GM18868 (cell line): ENCODE data around the gene ECSIT.

Source experiments
- ATAC-seq: cut with Tn5 transposase; IDR thresholded peaks from one replicate; pipeline ENCODE4 v1.9.1; 2021; ENCODE audit warnings: mild to moderate bottlenecking, moderate library complexity; ENCODE audit not compliant: unreplicated experiment

The ECSIT gene

DNA sequence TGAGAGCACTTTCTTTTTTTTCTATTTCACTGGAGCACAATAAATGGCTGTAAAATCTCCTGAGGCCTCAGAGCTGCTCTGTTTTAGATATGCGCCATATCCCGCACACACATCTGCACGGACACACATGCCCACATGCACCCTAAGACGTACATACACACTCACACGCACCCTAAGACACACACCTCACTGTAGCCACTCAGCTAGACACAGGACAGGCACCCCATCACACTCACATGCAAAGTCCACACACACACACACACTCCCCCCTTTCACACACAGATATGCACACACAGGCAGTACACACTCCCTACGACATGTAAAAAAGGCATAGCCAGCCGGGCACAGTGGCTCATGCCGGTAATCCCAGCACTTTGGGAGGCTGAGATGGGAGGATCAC, 21.3 kb upstream of the ECSIT start:
- no peak for ATAC-seq

DNA sequence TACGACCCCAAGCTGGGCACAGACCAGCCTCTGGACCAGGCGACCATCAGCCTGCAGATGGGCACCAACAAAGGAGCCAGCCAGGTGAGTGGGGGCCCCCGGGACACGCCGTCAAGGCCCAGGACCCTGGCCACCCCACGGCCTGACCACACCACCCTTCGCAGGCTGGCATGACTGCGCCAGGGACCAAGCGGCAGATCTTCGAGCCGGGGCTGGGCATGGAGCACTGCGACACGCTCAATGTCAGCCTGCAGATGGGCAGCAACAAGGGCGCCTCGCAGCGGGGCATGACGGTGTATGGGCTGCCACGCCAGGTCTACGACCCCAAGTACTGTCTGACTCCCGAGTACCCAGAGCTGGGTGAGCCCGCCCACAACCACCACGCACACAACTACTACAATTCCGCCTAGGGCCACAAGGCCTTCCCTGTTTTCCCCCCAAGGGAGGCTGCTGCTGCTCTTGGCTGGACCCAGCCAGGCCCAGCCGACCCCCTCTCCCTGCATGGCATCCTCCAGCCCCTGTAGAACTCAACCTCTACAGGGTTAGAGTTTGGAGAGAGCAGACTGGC, 20.5 kb upstream of the ECSIT start:
- ATAC-seq: no peak

DNA sequence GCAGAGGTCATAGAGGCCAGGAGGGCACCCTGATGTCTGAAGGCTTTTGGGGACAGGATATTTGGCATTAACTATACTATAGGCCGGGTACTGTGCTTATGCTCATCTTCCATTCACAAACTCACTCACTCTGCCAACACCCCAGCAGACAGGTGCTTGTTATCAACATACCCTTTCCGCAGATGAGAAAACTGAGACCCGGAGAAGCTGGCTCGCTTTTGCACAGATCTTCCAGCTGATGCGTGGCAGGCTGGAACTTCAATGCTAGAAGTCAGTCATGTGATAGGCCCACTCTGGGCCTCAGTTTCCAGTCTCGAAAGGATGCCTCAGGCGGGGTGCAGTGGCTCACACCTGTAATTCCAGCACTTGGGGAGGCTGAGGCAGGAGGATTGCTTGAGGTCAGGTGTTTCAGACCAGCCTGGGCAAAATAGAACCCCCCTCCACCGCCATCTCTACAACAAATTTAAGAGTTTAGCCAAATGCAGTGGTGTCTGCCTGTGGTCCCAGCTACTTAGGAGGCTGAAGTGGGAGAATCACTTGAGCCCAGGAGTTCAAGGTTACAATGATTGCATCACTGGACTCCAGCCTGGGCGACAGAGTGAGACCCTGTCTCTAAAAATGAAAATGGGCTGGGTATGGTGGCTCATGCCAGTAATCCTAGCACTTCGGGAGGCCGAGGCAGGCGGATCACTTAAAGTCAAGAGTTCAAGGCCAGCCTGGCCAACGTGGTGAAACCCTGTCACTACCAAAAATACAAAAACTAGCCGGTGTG, 19.2 kb upstream of the ECSIT start:
- ATAC-seq: no peak

DNA sequence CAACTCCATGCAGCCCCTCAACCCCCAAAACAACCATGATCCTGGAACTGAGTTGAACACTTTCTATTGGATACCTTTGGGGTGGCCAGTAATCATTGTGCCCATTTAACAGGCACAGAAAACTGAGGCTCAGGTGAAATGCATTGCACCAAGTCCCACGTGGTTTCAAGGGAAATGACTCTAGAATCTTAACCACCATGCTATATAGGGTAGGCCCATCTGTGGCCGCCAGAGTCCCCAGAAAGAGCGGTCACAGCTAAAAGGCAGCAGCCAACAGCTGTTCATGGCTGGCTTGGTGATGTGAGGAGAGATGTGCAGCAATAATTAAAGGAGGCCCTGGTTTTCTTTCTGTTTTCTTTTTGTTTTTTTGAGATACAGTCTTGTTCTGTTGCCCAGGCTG, 12.3 kb upstream of the ECSIT start:
- no peak for ATAC-seq

DNA sequence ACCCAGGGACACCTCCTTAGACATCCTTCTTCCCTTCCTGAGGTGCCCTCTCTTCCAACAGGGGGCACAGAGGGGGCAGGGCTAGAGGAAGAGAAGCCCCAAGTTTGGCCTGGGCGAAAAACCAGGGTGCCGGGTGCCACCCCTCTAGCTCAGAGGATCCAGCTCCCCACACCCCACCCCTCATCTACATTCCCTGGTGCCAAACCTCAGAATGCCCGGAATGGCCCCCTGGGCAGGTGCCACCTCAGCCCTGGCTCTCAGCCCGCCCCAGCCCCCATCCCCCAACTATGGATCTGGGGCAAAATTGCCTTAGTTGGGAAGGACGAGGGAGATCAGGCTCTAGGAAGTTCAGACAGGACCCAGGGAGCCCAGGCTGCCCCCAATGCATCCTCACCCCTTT, 11.7 kb upstream of the ECSIT start:
- ATAC-seq: no peak

DNA sequence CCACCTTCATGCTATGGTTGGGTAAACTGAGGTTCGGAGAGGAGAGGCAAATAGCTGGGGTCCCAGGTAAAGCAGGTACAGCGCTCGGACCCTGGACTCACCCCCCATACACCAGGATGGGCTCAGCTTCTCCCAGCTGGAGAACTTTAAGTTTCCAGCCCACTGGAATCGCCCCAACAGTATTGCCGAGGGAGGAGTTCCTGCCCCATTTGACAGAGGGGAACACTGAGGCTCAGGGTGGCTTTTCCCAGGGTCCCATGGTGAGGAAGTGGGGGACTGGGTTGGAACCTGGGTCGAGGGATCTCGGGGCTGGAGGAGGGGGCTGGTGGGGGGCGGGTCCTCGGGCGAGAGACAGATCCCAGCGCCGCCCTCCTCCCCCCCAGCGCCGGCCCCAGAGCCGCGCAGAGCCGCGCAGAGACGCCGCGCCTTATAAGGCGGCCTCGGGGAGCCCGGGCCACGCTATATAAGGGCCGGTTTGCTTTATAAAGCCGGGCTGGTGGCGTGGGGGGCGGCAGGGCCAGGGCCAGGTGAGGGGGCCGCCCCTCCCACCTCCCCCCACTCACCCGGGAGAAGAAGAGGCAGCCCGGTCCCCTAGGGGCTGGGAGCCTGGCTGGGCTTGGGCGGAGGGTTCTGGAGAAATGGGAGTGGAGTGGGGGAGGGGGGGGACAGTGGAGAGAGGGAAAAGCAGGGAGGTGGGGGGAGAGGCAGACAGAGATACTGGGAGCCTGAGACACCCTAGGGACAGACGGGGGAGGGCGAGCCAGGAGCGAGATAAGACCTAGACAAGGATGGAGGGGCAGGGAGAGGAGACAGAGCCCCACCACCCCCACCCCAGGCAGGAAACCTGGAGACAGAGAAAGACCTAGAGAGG, 10.8 kb upstream of the ECSIT start:
- ATAC-seq: no peak

DNA sequence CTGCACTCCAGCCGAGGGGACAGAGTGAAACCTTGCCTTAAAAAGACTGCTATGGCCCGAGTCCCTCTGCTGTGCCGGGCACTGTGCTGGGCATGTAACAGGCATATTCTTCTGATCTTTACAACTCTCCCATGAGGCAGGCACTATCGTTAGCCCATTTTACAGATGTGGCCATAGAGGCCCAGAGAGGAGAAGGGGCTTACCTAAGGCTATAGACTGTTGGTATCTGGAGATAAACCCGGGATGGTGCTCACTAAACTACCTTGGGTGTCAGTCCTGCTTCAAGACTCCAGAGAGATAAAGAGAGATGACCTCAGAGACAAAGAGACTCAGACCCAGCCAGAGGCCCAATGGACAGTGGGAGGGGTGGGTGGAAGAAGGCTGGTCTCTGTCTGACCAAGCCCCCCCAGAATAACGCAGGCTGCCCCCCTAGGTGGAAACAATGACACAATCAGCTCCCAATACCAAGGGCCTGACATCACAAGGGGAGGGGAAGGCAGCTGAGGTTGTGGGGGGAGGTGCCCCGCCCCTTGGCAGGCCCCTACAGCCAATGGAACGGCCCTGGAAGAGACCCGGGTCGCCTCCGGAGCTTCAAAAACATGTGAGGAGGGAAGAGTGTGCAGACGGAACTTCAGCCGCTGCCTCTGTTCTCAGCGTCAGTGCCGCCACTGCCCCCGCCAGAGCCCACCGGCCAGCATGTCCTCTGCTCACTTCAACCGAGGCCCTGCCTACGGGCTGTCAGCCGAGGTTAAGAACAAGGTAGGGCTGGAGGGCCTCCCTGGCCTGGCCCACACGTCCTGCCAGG, 9.5 kb upstream of the ECSIT start, which contains the start of gene CNN1:
Gene CNN1, plus strand, starts transcription at position 620 of the 805 bp plus-strand sequence. Its CDS starts 77 bp downstream, at position 697.
- no peak for ATAC-seq

DNA sequence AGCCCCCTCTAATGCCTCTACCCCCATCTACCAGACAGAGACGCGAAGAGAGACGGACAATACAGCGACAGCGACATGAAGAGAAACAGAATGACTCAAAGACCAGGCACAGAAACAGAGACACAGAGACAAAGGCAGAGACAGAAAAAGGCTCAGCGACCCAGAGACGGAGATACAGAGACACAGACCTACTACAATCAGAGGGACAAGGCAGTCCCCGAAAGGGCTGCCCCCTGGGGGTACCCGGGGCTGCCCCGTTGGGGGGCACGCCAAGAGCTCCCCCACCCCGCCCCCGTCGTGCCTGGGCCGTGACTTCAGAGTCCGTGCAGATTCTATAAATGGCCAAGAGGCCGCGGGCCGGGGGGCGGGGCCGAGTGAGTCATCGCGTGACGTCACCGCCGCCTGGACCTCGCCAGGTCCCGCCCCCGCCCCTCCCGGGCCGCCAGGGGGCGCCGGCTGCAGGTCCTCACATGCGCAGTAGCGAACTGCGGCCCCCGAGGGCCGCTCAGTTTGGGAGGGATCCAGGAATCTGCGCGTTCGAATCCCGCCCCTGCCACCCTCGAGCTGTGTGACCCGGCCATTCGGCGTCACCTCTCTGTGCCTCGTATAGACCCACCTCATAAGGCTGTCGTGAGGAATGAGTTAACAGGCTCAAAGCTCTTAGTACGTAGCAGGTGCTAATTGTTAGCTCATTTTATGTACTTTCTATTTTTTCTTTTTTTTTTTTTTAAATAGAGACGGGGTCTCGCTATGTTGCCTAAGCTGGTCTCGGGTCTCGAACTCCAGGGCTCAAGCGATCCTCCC, 7.1 kb upstream of the ECSIT start:
- no peak for ATAC-seq

DNA sequence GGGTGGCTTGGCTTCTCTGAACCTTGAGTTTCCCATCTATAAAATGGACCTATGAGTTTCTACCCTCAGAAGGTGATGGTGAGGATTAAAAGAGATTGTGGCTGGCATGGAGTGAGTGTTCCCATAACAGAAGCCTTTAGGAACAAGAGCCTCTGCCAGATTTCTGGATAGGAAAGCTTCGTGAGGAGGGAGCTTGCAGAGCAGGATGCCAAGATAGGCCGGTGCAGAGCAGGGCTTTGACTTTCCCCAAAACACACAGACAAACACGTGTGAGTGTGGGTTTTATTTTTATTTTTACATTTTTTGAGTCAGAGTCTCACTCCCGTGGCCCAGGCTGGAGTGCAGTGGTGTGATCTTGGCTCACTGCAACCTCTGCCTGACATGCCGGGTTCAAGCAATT, 6.0 kb upstream of the ECSIT start:
- no peak for ATAC-seq

DNA sequence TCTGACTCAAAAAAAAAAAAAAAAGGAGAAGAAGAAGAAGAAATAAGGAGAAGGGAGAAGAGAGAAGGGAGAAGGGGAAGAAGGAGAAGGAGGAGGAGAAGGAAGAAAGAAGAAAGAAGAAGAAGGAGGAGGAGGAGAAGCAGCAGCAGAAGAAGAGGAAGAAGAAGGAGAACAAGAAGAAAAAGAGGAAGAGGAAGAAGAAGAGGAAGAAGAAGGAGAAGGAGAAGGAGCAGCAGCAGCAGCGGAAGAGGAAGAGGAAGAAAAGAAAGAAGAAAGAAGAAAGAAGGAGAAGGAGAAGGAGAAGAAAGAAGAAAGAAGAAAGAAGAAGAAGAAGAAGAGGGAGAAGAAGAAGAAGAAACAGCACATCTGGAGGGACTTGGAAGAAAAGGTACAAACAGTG, 5.6 kb upstream of the ECSIT start:
- no peak for ATAC-seq

DNA sequence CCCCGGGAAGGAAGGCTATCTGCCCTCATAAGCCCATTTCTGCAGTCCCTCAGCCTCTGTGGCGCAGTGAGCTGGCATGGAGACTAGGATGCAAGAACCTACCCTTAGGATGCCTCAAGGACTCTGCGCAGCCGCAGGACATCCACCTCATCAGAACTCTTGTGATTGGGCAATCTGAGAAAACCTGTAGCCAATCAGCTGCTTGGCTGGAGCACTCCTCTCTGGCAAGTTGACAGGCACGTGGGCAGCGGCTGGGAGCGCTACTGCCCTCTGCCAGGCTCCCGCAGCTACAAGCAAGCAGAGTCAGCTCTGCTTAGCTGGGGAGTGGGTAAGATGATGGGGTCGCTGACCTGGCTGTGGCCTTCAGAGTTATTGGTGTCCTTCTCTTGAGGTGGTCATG, 1.5 kb upstream of the ECSIT start:
- no peak for ATAC-seq

DNA sequence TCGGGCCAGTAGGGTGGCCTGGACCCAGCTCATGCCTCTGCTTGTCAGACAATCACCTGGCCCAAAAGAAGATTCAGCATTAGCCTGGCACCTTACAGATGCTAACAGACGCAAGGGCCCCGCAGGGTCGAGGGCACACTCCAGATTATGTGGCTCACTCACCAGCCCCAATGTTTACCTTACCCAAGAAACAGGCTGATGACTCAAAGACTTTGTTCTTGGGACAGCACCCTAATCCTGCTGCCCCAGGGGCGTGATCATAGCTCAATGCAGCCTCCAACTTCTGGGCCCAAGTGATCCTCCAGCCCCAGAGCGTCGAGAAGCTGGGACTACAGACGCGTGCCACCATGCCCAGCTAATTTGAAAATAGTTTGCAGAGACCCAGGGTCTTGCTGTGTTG, 9.8 kb downstream of the ECSIT start:
- ATAC-seq: no peak

DNA sequence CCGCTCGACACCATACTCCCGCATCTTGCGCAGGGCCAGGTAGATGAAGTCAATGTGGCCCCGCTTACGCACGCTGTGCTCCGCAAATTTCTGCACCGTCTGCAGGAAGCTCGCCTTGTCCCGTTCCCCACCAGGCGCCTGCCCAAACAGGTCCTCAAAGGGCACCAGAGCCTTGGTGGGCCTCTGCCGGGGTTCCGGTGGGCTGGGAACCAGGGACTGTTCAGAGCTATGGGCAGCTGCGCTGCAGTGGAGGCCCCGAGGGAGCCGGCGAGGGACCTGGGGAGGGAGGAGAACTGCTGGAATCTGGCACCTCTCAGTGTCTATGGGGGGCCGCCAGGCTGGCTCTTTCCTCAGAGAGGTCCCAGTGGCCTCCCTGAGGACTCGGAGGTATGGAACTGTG, 15.0 kb downstream of the ECSIT start:
- no peak for ATAC-seq

DNA sequence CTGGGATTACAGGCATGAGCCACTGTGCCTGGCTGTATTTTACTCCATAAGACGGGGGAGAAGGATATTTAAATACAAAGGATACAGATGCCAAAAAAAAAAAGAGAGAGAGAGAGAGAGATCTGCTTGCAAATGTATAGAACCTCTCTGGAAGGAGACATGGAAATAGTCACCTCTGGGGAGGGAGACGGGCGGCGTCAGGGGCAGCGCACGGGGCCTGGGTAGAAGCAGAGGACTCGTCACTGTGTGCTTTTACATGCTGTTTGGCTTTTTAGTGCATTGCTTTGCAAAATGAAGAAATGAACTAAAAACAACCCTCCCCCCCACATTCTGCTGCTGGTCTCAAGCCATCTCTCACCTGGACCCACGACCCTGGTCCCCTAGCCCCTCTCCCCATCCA, 18.5 kb downstream of the ECSIT start:
- no peak for ATAC-seq

DNA sequence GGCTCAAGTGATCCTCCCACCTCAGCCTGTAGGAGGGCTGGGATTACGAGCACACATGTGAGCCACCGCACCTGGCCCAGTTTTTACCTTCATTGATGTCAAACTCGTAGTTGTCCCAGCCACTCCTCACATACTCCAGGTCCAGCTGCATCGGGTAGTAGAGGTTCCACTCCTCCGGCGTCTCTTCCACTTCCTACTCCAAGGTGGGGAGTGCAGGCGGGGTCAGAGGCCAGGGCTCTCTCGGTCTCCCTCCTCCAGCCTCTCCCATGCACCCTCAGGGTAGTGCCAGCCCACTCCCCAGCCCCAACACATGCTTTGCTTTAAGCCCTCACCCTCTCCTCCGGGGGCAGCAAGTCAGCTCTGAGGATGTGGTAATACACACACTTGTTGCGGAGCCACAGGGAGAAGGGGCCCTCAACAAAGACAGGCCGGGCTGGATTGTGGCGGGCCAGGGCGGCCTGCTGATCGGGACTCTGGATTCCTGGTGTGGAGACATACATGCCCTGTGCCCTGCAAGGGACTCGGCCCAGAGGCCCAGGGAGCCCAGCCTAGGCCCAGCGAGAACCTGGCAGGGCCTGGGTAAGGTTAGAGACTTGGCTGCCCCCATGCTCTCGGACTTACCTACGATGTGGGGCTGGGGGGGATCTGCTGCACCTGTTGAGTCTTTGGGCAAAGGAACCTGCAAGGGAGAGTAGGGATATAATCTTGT, 21.4 kb downstream of the ECSIT start:
- no peak for ATAC-seq

DNA sequence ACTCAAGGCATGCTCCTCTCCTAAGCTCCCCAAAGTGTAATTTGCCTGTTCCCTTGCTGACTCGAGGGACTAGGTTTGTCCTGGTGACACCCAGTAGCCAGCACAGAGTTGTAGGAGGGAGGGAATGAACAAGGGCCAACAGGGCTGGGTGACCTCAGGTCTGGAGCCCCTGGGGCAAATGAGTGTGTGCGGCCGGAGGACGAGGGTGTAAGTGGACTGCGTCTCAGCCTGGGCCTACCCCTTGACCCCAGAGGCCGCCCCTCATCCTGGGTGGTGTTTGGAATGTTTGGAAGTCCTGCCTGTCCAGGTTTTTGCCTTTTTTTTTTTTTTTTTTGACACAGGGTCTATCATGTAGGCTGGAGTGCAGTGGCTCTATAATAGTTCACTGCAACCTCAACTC, 22.0 kb downstream of the ECSIT start:
- ATAC-seq: no peak

DNA sequence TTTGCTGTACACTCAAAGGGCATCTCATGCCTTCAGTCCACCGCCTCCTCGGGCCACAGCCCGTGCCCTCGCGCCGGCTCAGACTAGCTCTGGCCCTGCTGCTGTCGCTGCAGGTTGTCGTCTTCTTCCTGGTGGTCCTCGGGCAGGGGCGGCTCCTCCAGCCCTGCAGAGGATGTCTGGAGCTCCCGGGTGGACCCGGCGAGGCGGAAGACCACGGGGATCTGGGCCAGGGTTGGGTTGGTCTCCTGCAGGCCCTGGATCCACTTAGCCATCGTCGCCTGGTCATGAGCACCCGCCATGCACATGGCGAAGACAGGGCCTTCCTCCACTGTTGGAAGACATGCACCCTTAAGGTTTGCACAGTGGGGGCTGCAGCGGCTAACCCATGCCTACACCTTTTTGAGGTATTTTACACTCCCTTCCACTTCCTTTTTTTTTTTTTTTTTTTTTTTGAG, 22.8 kb downstream of the ECSIT start:
- peak; percentile 8 for ATAC-seq

DNA sequence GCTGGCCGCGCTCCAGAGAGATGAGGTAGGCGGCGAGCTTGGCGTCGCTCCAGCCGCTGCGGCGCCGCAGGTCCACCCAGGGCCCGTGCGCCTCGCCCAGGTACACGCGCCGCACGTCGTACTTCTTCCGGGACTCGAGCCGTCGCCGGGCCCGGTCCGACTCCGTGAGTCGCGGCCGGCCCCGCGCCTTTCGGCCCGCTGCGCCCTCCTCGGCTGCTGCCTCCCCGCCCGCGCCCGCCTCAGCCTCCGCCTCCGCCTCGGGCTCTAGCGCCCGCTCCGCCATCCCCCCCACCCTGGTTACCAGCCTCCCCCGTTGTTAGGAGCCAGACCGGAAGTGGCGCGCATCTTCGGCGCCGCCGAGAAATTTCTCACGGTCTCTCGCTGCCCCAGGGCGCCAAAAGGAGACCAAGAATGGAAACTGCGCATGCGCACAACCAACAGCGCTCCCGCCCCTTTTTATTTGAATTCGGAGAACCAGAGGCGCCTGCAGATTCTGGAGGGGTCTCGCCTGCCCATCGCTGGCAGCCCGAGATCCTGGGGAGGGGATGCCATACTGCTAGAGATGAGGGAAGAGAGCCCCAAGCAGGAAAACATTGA, 23.3 kb downstream of the ECSIT start, which contains the start of gene ZNF653:
Gene ZNF653, minus strand, starts transcription at position 336 of the 597 bp plus-strand sequence. Its CDS starts 53 bp downstream, at position 283.
- ATAC-seq: peak; percentile 49

DNA sequence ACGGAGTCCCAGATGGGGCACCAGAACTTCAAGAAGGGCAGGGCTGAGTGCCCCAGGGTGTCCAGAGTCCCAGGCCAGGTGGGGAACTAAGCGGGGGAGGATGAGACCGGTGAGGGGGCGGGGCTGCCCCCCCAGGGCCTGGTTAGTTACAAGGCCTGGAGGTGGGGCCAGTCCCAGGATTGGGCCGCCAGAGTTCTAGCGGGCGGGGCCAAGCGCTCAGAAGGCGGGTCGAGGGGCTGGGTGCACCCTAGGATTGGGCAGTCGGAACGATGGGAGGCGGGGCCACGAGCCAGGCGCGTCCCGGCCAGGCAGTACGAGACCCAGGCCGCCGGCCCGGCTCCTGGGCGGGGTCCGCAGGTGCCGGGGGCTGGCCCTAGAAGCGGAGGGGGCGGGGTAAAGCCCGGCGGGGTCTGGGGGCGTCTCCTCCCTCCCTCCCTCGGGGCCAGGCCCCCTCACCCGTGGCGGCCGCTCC, 23.9 kb downstream of the ECSIT start:
- peak; percentile 90 for ATAC-seq
